GM19023 (cell line): ENCODE results near the gene INO80B.
"Not testable (repeated sequence)": the region's sequence is repeated elsewhere in the genome, so short reads cannot be mapped to it uniquely, and the experiment has no call there.

ENCODE experiments used
- ATAC-seq: cut with Tn5 transposase; IDR thresholded peaks from one replicate; pipeline ENCODE4 v1.9.1; 2021; ENCODE audit warnings: mild to moderate bottlenecking, moderate library complexity; ENCODE audit not compliant: unreplicated experiment

The INO80B gene

DNA sequence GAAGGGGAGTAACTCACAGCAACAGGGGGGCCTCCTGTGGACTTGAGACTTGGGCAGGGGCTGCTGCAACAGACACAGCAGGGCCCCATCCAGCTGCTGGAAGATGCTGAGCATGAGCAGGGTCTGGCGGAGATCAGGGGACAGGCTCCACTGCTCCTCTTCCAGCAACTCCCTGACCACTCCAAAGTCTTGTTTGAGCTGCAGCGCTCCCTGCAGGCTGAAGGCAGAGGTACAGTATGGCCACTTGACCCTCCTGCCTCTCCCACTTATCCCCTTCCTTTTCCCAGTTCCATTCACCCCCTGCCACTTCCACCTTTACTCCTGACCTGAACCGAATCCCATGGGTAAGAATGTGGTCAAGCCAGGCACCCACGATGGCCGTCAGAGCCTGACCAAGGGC, 20.0 kb downstream of the INO80B start:
- ATAC-seq = no peak

GRCh38 chr2:74481431-74481830, 26.5 kb downstream of the INO80B start:
- no peak for ATAC-seq

DNA sequence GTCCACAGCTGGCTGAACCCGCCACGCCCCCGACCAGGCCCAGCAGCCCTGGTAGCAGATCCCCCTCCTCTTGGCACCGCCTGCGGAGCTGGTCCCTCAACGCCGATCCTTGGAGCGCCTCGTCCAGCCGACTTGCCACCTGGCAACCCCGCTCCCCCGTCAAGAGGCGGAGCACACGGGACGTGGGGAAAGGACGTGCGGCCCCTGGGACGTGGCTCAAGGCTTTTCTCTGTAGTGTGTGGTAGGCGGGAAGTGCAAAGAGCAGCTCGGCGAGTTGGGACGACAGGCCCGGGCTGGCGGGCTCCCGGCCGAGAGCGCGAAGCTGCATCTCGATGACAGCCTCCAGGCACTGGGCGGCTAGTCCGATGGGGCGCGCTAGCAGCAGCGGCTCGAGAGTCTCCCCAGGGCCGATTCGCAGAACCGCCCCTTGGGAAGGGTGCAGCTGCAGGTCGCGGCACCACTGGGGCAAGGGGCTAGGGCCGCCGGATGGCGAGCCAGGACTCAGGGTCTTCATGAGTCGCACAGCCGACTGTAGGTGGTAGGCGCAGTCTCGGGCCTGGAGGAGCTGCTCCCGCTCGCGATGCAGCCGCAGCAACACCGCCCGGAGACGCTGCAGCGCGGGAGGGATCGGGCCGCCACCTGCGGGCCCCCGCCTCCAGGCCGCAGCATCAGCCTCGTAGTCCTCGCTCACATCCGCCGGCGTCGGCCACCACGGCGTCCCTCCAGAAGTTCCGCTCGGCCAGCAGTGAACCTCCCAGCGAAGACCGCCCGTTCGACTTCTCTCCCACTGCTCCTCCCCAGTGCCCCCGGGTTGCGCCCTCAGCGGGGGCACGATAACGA, 27.3 kb downstream of the INO80B start:
- peak; percentile 41 for ATAC-seq

- peak; percentile 92 for ATAC-seq
Observed at GRCh38 chr2:74482801-74483674, 28.2 kb downstream of the INO80B start, which contains the start of the genes CCDC142 and TTC31. Gene CCDC142, minus strand, starts transcription at chr2:74482998. Its CDS starts 161 bp downstream, at chr2:74482837. Gene TTC31, plus strand, starts transcription at chr2:74483081. Its CDS starts 15 bp downstream, at chr2:74483096.

GRCh38 chr2:74483675-74484164, 28.8 kb downstream of the INO80B start:
- not testable (repeated sequence) for ATAC-seq

DNA sequence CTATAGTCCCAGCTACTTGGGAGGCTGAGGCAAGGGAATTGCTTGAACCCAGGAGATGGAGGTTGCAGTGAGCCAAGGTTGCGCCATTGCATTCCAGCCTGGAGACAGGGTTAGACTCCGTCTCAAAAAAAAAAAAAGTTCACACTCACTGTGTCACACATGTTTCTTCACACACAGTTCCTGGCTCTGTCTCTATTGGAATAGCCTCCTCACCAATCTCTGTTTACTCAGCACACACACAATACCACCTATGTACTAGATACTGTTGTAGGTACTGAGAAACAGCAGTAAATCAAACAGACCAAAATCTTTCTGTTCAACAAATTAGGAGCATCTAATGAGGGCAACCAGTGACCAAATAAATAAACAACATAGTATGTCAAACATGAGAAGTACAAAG, 31.3 kb downstream of the INO80B start:
- no peak for ATAC-seq

DNA sequence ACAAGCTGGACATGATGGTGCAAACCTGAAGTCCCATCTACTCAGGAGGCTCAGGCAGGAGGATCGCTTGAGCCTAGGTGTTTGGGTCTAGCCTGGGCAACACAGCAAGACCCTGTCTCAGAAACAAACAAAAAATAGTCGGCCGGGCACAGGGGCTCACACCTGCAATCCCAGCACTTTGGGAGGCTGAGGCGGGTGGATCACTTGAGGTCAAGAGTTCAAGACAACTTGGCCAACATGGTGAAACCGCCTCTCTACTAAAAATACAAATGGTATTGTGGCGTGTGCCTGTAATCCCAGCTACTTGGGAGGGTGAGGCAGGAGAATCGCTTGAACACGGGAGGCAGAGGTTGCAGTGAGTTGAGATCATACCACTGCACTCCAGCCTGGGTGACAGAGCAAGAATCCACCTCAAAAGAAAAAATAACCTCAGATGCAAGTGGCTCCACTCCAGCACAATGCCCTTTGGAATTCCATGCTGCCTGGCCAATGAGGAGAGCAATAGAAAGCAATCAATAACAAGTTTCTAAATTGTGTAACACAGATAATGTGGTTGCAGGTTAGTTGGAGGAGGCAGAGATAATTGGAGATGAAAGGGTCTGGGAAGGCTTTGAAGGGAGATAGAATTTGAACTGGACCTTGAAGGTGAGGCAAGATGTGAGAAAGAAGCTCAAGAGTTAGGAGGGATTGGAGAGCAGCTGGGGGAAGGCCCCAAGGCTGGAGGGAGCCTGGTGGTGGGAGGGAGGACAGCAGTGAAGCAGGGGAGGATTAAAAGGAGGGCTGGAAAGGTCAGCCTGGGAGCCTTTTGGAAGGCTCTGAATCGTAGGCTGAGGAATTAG, 34.0 kb downstream of the INO80B start:
- ATAC-seq = no peak

DNA sequence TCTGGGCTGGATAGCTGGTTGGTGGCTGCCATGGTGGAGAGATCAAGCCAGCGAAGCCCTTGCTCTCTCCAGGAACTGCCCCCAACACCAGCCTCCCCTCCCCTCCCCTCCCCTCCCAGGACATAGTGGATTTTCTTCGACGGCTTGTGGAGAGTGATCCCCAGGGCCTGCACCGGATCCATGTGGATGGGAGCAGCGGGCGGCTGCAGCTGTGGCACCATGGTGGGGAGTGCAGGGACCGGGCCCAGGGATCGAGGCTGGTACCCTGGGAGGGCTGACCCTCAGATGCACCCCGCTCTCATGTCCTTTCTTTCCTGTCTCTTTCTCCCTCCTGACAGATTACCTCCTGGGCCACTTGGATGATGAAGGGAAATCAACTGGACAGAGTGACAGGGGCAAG, 35.0 kb downstream of the INO80B start:
- no peak for ATAC-seq

GRCh38 chr2:74491648-74492544, 37.0 kb downstream of the INO80B start:
- ATAC-seq = no peak

DNA sequence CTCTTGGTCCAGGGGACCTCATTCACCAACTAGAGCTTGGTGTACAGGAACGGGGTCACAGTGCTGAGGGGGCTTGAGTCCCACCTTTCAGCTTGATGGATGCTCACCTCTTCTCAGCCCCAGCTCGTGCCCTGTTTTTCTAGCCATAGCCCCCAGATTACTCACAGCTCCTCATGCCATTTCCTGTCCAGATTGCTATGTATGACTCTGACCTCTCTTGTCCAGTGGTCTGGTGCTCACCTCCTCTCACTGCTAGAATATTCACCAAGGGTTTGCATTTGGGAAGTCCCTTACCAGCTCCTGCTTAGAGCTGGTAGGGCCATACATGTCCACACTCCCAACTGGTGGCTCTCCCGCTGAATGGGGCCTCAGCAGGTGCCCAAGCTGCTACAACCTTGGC, 38.7 kb downstream of the INO80B start:
- no peak for ATAC-seq

GRCh38 chr2:74495440-74495839, 40.6 kb downstream of the INO80B start:
- ATAC-seq = no peak

- no peak for ATAC-seq
Observed at GRCh38 chr2:74496997-74497776, 42.3 kb downstream of the INO80B start.

- ATAC-seq = no peak
Observed at GRCh38 chr2:74497777-74498499, 43.1 kb downstream of the INO80B start.

GRCh38 chr2:74498500-74499266, 43.8 kb downstream of the INO80B start:
- no peak for ATAC-seq

- no peak for ATAC-seq
Observed at GRCh38 chr2:74499267-74499939, 44.5 kb downstream of the INO80B start, which contains the start of gene LBX2. Gene LBX2, minus strand, starts transcription at chr2:74499603. Its CDS starts 66 bp downstream, at chr2:74499537.

GRCh38 chr2:74499940-74500577, 45.2 kb downstream of the INO80B start:
- ATAC-seq = no peak
